HCT116 (cell line): ENCODE data around the gene CDAN1.

Experiments
- EZH2 ChIP-seq: fragments of 200-600 bp; sonication (generic); IDR thresholded peaks from 2 replicates; pipeline ENCODE4 v1.6.1; 2017; ENCODE audit warnings: antibody characterized with exemption, mixed run types
- EZH2phosphoT487 ChIP-seq: fragments of 200-600 bp; IDR thresholded peaks from 2 replicates; pipeline ENCODE4 v1.6.1; 2018; ENCODE audit warnings: antibody characterized with exemption, borderline replicate concordance
- POLR2A ChIP-seq: IDR thresholded peaks from 2 replicates; pipeline ENCODE4 v1.7.0; 2011; ENCODE audit warnings: borderline replicate concordance; ENCODE audit not compliant: insufficient read depth, insufficient read length; ENCODE audit errors: extremely low read depth
- POLR2AphosphoS5 ChIP-seq: IDR thresholded peaks from 2 replicates; pipeline ENCODE4 v1.6.1; 2011; ENCODE audit warnings: mild to moderate bottlenecking, low read depth, low read length, moderate library complexity
- TCF7L2 ChIP-seq: IDR thresholded peaks from 2 replicates; pipeline ENCODE4 v1.7.0; 2011; ENCODE audit warnings: borderline replicate concordance, inconsistent platforms; ENCODE audit not compliant: insufficient read depth, insufficient read length; ENCODE audit errors: extremely low read depth
- ZFX ChIP-seq: fragments of 450-650 bp; IDR thresholded peaks from 2 replicates; pipeline ENCODE4 v1.6.1; 2017
- TF ChIP-seq, protein P1 (sequence below), 3 experiments: fragments of 200-600 bp in 1 of 3; sonication (generic) in 1 of 3; IDR thresholded peaks in 2 of 3; conservative IDR thresholded peaks in 1 of 3; 2 replicates each; pipeline ENCODE4 v1.5.1; 2012 to 2017; ENCODE audit warnings: low read depth in 2 of 3, low read length in 2 of 3, antibody characterized with exemption in 1 of 3, borderline replicate concordance in 1 of 3, control low read depth in 1 of 3, mild to moderate bottlenecking in 1 of 3, mixed read lengths in 1 of 3, mixed run types in 1 of 3, moderate library complexity in 1 of 3; ENCODE audit not compliant: insufficient read depth in 1 of 3

DNA sequence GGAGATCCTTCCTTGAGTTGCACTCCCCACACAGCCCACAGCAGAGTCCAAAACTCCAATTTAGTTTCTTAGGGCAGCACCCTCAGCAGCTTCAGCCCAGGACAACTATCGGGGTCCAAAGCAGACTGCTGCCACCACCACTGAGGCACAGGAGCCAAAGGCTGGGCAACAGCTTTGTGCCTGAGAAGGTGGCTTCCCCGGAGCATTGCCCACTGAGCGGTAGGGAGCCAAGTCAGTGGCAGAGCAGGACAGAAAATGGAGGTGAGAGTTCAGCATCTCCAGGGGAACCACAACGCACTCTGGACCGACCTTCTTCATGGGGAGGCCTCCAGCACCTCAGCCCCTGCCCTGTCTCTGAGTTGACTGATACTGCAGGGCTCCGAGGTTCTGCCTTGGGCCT is 43.4 kb downstream of the CDAN1 start:
- TF ChIP-seq EZH2 (no peak), EZH2phosphoT487 (no peak), ZFX (no peak), POLR2AphosphoS5 (no peak), POLR2A (no peak), TCF7L2 (no peak)
- TF ChIP-seq, protein P1, sequence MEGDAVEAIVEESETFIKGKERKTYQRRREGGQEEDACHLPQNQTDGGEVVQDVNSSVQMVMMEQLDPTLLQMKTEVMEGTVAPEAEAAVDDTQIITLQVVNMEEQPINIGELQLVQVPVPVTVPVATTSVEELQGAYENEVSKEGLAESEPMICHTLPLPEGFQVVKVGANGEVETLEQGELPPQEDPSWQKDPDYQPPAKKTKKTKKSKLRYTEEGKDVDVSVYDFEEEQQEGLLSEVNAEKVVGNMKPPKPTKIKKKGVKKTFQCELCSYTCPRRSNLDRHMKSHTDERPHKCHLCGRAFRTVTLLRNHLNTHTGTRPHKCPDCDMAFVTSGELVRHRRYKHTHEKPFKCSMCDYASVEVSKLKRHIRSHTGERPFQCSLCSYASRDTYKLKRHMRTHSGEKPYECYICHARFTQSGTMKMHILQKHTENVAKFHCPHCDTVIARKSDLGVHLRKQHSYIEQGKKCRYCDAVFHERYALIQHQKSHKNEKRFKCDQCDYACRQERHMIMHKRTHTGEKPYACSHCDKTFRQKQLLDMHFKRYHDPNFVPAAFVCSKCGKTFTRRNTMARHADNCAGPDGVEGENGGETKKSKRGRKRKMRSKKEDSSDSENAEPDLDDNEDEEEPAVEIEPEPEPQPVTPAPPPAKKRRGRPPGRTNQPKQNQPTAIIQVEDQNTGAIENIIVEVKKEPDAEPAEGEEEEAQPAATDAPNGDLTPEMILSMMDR (IDR thresholded peaks at IDR 0.05 in 2 of 3, conservative IDR thresholded peaks at IDR 0.05 in 1 of 3; ENCODE audit: borderline replicate concordance in 1 of 3, insufficient read depth in 1 of 3, low read depth in 2 of 3, low read length in 2 of 3): no peak
